ENCODE data around the gene COA1. TPM values are rescaled to one million over a fixed set of nuclear protein-coding genes. Genes with fewer than 3 reads are reported as not detected.

The COA1 gene
- total RNA-seq, 1 experiment from 2014 or later: 102 TPM

DNA sequence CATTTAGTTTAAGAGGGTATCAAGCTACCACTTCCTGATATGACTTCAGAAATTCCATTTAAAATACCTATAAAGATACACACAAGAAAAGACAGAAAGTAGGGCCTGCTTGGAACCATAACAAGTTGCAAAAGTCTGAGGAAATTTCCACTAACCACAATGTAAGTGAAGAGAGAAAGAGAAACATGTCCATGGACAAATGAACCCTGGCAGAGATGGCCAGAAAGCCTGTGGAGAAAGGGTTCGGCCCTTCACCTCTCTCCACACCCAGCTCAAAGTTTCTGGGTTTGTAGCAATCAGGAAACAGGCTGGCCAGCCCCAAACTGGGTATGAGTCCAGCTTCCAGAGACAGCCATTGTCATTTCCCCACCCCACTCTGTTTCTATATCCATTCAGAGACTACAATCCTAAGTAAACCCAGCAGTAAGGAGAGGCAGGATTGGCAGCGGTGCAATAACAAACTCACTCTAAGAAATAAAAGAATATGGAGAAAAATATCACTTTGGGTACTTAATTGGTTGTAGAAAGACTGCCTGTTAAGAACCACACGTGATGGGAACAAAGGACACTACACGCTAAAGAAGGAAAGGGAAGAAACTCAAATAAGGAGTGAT lies 75.3 kb downstream of the COA1 start:
- peak; percentile 74 for DNase-seq (ENCODE audit: low read depth)

DNA sequence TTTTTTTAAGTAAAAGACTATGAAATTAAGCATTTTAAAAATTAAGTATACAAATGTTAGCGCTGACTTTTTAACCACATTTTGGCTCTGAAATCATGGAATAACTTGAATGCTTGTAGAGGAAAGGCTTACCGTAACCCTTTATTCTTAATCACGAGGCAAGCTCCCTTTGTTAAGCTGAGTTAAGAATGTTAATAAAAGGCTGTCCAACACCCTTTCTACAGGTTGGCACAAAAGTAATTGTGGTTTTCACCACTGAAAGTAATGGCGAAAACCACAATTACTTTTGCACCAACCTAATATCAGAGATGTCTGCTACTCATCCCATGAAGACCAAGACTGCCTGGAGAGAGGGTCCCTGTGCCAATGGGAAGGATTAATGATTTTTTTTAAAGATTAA lies 75.9 kb downstream of the COA1 start:
- DNase-seq (ENCODE audit: low read depth): peak; percentile 65

DNA sequence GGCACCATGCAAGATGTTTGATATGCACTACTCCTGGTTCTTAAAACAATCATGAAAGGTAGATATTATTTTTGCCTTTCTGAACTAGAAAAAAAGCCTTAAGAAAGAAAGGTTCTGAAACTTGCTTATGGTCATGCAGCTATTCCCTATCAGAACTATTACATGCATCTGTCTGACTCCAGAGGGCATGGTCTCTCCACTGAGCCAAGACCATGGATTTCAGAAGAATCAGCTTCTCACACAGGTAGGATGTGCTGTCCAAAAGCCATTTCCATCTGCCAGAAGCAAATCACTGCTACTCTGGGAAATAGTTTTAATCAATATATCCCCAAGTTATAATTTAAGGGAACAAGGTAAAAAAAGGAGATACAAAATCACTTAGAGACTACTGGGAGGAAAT lies 77.0 kb downstream of the COA1 start:
- peak; percentile 58 for DNase-seq (ENCODE audit: low read depth)

DNA sequence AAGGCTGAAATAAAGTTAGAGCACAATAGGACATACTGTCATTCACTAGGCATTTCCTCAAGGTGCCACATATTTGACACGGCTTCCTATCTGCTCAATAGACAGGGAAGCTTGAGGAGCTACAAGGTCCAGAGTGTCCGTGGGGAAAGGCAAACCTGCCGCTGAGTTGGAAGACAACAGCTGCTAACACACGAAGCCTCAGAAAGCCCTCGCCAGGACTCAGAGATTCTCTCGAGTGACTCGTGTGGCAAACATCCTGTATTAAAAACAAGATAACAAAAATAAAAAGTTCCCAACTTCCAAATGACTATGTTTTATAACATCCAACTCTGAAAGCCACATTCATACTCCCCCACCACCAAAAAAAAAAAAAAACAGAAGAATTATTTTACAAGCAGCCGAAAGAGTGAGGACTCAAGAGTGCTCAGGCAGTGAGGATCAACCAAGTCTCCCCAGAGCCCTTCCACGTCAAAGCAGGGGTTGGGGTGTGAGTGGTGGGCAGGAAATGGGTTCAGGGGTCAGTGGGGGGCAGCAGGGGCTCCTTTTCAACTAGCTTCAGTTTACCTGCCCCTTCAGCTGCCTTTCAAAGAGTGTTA lies 78.8 kb downstream of the COA1 start:
- DNase-seq (ENCODE audit: low read depth): peak; percentile 93

DNA sequence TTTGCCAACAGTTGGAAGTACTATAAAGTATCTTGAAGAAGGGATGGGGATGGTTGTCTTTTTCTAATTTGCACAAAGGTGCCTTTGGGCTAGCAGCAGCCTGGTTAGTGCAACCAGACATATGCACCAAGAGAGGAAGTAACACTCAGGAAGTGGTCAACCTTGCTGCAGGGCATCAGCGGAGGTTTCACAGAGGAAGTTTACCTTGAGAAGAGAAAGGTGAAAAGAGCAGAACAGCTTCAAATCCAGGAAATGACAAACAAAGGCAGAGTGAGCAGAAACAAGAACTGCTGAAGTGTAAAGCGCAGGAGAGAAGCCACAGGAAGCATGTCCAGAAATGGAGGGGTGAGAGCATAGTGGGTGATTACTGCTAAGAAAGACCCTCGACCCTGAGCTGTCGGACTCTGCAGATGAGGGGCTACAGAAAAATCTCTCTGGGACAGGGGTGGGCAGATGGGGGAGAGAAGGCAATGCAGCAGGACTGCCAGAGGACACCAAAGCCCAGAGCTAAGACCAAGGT lies 79.5 kb downstream of the COA1 start:
- DNase-seq (ENCODE audit: low read depth): peak; percentile 95

DNA sequence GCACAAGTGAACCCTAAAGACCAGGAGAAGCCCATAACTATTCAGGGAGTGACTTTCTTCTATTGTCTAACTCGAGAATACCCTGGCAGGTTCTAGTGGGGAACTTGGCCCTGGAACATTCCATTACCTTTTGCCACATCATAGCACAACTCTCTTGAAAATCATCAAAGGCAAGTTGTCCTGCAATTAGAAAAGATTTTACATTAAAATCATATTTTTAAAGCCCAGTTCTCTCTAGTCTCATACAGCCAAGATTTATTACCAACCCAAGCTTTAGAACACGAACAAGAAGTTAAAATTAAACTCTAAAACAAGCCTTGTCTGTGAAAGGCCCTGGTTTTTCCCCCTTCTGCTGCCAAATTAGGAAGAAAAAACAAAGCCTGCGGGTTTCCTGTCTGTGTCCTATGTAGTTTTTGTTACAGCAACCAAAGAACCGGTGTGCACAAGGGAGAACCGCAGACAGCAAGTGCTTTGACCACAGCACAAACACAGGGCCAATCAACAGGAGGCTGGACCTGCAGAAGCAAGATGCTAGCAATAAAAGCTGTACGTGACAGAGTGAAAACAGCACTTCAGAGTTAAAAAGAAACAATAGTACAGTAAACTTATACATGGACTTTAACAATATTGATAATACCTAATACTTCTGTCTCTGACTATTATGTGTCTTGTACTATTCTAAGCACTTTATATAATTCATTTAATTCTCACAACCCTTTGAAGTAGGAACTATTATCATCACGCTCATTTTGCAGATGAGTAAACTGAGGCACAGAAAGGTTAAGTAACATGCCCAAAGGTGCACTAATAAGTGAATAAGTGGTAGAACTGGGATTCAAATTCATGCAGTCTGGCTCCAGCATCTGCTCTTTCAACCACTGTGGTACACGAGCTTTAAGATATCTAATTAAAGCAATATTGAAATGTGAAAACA lies 80.6 kb downstream of the COA1 start:
- peak; percentile 97 for DNase-seq (ENCODE audit: low read depth)

DNA sequence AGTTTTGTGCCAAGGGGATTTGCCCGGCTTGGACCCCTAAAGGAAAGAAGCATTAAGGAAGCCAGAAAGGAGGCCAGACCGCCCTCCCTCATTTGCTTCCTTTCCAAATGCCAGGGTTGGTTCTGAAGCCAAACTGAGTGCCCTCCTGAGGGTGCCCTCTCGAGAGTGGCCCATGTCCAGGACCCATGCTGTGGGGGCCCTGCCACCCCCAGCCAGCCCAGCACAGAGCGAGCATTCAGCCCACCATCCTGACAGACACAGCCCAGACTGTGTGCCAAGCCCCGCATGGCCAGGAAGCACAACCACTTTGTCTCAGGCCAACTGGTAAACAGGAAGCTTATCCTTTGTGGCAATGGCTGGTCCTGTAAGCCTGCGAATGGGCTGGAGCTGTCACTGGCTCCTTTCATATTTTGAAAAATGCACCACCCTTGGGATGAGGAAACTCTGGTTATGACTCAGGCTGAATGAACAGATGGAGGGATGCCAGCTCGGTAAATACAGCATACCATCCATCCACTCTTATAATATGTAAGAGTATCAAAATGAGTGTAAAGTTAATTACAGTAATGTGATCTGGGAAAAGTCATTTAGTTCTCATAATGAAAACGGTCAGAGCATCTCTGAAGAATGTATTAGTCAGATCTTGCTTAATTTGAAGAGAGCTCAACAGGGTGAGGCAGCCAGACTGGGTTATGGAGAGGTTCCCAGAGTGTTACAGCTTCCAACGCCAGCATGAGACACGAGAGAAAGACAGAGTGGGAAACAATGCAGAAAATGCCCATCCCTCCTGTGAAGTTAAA lies 81.5 kb downstream of the COA1 start:
- peak; percentile 99 for DNase-seq (ENCODE audit: low read depth)

DNA sequence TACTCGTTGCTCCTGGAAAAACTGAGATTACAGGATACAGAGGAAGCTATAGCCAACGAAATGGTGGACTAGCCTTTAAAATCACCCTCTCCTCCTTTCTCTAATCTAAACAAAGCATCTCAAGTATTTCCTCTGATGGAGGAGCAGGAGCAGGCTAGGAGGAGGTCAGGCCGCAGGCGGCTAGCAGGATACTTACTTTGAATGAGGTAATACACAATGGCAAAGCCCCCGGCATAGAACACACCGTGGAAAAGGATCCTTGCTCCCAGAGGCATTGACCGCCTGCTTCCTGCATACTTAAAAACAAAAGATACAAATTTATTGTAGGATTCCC lies 82.0 kb downstream of the COA1 start:
- DNase-seq (ENCODE audit: low read depth): peak; percentile 90

DNA sequence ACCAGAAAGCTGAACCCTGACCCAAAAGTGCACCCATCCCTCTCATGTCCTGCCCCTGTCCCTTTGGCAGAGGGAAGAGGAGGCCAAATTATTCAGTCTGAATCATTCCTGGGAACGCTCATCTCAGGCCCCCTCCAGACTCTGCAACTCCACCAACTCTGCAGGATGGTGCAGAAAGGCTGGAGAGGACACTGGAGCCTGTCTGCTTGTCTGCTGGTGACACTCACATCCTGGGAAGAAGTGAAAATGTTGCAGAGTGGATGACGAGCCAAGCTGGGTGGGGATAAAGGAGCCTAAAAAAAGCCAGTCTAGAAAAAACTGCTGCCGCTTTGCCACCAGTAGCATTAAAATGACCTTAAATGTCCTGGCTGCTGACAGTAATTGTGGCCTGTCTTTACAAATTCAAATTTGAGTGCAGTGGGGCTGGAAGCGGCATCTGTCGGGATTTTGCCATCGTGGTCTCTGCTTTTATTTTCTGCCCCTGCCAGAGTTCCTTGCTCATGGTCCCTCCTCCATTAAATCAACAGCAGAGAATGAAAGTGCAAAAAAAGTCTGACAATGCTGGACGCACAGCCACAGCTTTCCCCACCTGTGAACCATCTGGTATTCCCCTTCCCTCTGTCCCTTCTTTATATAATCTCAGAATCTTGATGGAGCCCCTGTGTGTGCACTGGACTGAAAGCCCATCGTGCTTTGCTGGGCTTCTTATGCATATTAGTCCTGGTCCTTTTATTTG lies 82.6 kb downstream of the COA1 start:
- peak; percentile 84 for DNase-seq (ENCODE audit: low read depth)

DNA sequence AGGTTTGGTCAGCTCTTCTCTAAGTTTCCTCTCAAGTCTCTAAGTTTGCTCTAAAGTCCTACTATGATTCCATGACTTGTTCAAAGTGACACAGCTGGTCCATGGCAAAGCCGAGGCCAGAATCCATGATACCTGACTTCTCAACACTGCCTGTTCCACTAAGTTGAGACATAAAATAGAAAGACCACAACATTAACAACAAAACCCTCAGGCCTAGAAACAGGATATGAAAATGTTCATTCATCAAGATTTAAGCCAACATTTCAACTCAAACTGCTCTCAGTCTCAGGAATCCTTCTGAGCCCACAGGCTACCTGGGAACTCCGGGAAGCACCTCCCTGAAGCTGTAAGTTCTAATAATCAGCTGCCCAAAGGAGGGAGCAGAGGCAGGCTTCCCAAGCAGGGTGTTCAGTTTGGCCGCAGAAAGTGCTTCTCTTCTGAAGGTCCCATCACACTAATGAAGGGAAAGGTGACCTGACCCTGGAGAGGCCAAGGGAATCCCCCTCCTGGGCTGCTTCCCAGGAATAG lies 83.6 kb downstream of the COA1 start:
- DNase-seq (ENCODE audit: low read depth): peak; percentile 68

DNA sequence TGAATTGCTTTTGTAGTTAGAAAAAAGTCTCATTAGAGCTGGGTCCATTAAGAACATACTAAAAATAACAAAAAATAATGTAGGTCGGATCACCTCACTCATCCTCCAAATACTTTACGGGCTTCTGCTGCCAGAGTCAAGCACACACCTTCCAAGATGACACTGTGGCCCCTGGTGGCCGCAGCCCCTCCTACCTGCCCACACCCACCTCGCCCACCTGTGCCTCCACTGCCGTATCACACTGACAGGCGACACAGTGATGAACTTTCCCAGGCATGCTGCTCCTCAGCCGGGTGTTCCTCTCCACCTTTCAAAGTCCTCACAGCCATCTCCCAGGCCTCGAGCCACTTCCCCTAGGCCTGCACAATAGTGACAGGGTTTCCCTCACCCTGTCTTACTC lies 85.5 kb downstream of the COA1 start:
- no peak for DNase-seq (ENCODE audit: low read depth)

DNA sequence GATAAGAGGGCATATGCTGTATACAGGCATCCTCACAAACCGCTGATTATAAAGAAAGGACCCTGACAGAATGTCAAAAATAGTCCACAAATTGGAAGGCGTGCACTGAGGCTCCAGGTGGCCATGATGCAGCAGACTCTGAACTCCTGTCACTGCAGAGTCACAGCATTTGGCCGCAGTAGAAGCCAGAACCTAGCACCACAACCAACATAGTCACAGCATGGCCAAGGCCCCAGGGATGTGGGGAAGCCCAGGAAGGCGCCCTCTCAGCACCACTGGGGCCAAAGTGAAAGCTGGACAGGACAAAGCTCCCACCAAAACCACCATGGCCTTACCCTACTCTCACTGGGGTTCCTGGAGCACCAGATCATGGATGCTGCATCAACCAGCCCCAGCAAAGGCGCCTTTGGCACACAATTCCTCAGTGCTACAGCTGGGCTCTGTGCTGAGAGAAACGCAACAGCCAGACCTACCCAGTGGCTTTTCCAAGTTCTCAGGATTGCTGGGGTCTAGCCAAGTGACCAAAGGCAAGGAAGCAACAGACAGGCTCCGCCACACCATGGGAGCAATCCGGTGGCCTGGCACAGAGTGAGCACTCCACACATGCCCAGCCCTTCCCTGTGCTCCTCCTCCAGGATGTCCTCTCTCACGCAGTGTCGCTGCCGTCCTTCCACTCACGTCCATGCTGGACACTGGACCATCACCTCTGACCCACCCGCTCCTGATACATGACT lies 86.3 kb downstream of the COA1 start:
- no peak for DNase-seq (ENCODE audit: low read depth)

DNA sequence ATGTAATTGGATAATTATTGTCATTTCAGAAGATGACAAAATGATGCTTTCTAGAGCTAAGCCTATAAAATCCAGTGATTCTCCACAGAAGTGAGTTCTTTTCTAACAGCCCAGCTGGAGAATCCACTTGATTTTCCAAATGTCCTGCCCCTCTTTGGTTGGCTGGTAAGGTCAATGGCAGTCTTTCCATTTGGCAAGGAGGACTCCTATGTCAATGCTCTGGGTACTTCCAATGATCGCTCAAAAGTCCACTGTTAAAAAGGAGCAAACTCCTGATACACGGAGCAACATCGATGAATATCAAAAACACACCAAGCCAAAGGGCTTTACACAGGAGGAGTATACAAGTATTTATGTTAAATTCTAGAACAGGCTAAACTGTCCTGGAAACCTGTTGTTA lies 88.6 kb downstream of the COA1 start:
- DNase-seq (ENCODE audit: low read depth): no peak

DNA sequence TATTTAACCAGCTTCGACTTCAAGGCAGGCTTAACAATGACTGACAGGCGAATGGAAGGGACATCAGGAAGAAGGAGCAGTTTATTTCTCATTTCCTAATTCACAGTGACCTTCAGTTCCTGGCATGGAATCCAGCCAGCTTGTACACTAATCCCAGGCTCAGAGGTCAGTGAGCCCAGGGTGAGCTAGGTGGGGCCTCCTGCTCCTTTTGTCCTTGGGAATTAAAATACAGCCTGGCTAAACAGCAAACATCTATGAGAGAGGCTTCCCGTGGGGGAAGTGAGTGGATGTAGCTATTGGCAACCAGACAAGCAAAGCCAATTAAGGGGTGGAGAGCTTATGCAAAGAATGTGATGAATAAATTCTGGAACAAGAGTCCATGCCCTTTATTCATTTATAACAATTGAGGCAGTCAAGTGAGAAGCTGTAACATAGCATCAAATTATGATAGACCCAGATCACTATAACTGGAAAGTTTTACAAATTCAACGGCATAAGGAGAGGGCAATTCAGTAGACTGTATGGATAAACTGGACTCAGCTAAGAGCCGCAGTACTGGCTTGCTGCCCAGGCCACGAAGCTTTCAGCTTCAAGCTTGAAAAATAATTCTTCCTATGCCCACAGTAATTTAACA lies 89.3 kb downstream of the COA1 start:
- peak; percentile 97 for DNase-seq (ENCODE audit: low read depth)

DNA sequence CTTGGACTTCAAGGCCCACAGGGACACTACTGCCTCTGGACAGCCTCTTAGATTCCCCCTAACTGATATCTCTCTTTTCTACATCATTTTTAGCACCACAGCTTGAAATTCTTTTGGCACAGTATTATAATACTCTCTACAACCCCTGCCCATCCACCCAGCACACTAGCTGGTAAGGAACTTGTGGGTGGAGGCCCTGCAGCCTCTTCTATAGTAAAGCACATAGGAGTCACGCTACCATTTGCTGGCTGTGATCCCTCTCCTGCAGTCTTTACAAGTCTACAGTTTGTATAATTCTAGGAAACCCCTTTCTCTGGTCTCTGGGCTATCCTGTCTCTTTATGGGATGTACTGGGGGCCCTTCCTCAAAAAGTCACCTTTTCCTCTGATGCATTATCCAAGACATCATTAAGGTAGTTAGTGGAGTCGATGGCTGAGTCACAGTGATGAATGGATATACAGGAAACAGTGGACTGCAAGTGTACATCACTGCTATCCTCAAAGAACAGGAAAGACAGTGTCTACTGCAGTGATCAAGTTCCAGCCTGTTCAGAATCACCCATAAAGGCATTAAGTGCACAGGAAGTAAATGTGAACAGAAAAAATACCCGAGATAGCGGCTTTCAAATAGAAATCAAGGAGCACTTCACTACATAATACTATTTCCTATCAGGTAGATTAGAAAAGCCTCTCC lies 92.1 kb downstream of the COA1 start:
- DNase-seq (ENCODE audit: low read depth): peak; percentile 70

DNA sequence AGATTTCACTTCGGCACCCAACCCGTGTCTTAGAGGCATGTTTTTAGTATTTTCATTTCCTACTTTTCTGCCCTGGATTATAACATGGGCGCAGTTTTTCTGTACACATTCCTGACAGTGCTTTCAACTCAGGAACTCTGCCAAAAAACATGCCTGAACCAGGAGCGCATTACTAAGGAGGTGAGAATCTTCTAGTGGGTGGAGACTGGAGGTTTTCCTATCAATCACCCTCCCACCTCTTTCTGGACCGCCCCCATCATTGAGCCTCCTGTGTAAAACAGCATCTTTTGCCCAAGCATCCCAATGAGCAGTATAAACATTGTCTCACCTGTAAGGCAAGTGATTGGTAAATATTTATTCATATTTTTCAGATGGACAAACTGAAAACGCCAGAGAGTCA lies 93.2 kb downstream of the COA1 start:
- DNase-seq (ENCODE audit: low read depth): peak; percentile 77

DNA sequence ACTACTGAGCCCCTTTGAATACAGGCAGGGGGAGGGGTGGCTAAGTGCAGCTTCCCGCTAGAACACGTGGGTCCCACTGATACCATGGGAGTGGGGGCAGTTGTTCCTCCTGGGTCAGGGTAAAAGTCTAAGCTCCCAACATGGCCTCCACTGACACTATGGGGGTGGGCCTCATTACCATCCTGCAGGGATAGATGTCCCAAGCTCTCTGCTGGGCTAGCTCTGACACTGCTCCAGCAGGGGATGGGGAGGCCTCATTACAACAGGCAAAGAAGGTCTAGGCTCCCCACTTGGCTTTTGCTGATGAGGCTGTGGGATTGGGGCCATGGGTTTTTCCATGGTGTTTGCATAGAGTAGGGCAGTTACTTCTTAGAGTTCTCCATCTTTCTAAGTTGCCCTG lies 94.9 kb downstream of the COA1 start:
- DNase-seq (ENCODE audit: low read depth): no peak

DNA sequence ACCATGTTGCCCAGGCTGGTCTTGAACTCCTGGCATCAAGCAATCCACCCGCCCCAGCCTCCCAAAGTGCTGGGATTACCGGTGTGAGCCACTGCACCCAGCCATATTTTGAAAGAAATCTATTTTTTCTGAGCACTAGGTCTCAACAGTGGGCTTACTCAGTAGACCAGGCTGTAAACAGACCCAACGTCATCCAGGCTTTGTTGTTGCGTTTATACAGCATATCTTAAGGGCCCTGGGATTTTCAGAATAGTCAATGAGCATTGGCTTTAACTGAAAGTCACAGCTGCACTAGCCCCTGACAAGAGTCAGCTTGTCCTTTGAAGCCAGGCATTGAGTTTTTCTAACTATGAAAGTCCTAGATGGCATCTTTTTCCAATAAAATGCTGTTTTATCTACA lies 96.6 kb downstream of the COA1 start:
- DNase-seq (ENCODE audit: low read depth): no peak

DNA sequence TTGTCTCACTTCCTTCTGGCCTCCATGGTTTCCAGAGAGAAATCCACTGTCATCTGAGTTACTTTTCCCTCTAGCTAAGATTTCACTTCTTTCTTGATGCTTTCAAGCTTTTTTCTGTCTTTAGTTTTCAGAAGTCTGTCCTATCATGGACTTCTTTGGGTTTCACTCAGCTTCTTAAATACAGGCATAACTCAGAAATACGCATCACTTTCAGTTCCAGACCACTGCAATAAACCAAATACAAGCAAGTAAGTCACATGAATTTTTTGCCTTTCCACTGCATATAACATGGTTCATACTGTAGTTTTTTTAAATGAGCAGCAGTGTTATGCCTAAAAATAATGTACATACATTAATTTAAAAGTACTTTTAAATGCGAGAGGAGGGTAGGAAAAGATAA lies 97.8 kb downstream of the COA1 start:
- no peak for DNase-seq (ENCODE audit: low read depth)
